H1 (cell line): ENCODE measurements around the gene NEFH. TPM values are rescaled to one million over a fixed set of nuclear protein-coding genes. Genes with fewer than 3 reads are reported as not detected.

Source experiments
- CTCF ChIA-PET: fragments of 300-600 bp; sonication (Branson Sonifier 250); formaldehyde crosslinking; loops from one replicate; lab custom pipeline; 2021; ENCODE audit not compliant: partially characterized antibody; lab: Charles Lee
- POLR2A ChIA-PET: fragments of 300-600 bp; sonication (Branson Sonifier 250); formaldehyde crosslinking; loops from one replicate; lab custom pipeline; 2021; ENCODE audit warnings: inconsistent platforms; ENCODE audit not compliant: partially characterized antibody; lab: Charles Lee
- DNase-seq, 2 experiments: peaks; one replicate each; pipeline versions ENCODE4 v3.0.0 to v3.0.0-alpha.2; 2010 to 2022; ENCODE audit warnings: low spot score in 2 of 2, low read depth in 1 of 2, mixed read lengths in 1 of 2
- FAIRE-seq: peaks from 2 replicates; lab custom pipeline; 2011; peaks lifted over from hg19 to GRCh38; lab: Jason Lieb, UNC
- H2AFZ ChIP-seq: 2 replicates; pipeline ENCODE4 v1.8.1; 2012; ENCODE audit warnings: low read length, inconsistent platforms
- H2AK5ac ChIP-seq: 2 replicates; pipeline ENCODE4 v1.6.1; 2013; ENCODE audit warnings: low read depth, low read length
- H2BK120ac ChIP-seq: replicated peaks from 2 replicates; pipeline ENCODE3; 2013; ENCODE audit warnings: low read depth, low read length, inconsistent platforms
- H2BK12ac ChIP-seq: 2 replicates; pipeline ENCODE4 v1.6.1; 2013; ENCODE audit warnings: low read depth, low read length
- H2BK15ac ChIP-seq: 2 replicates; pipeline ENCODE4 v1.6.1; 2013; ENCODE audit warnings: low read length
- H2BK20ac ChIP-seq: 2 replicates; pipeline ENCODE4 v1.6.1; 2013; ENCODE audit warnings: low read length
- H2BK5ac ChIP-seq: 2 replicates; pipeline ENCODE4 v1.6.1; 2013; ENCODE audit warnings: low read depth, low read length
- H3K14ac ChIP-seq: 2 replicates; pipeline ENCODE4 v1.6.1; 2013; ENCODE audit warnings: inconsistent platforms; ENCODE audit not compliant: insufficient read length
- H3K18ac ChIP-seq: 2 replicates; pipeline ENCODE4 v1.6.1; 2013; ENCODE audit warnings: low read length; ENCODE audit errors: extremely low read depth
- H3K23ac ChIP-seq: 2 replicates; pipeline ENCODE4 v1.6.1; 2013; ENCODE audit warnings: inconsistent platforms; ENCODE audit not compliant: insufficient read length
- H3K23me2 ChIP-seq: 2 replicates; pipeline ENCODE4 v1.6.1; 2013; ENCODE audit warnings: low read depth, low read length
- H3K27ac ChIP-seq: 2 replicates; pipeline ENCODE4 v1.6.1; 2011; ENCODE audit warnings: low read depth, low read length, inconsistent platforms
- H3K27me3 ChIP-seq, 4 experiments: replicated peaks in 1 of 4; 1 replicate in 1 of 4; 2 replicates in 3 of 4; pipeline versions ENCODE4 v1.6.1 to v1.8.1; 2011 to 2013; ENCODE audit warnings: low read length in 3 of 4, mild to moderate bottlenecking in 3 of 4, inconsistent platforms in 2 of 4, mixed read lengths in 2 of 4, moderate library complexity in 1 of 4; ENCODE audit not compliant: control insufficient read depth in 3 of 4, insufficient read depth in 3 of 4; ENCODE audit errors: extremely low read depth in 1 of 4
- H3K36me3 ChIP-seq, 4 experiments: 2 replicates each; pipeline versions ENCODE4 v1.6.1 to v1.8.1; 2011 to 2013; ENCODE audit warnings: mild to moderate bottlenecking in 4 of 4, low read length in 3 of 4, moderate library complexity in 2 of 4, control low read depth in 1 of 4, inconsistent platforms in 1 of 4; ENCODE audit not compliant: insufficient read depth in 4 of 4, control insufficient read depth in 2 of 4
- H3K4ac ChIP-seq: replicated peaks from 2 replicates; pipeline ENCODE3; 2013; ENCODE audit warnings: low read length, low read depth, mixed read lengths, inconsistent platforms; ENCODE audit not compliant: insufficient read length
- H3K4me1 ChIP-seq, 4 experiments: replicated peaks in 1 of 4; 1 replicate in 1 of 4; 2 replicates in 3 of 4; pipeline versions ENCODE4 v1.6.1 to v1.8.1; 2011 to 2013; ENCODE audit warnings: low read length in 3 of 4, inconsistent platforms in 2 of 4, mixed read lengths in 1 of 4; ENCODE audit not compliant: insufficient read depth in 4 of 4, control insufficient read depth in 3 of 4
- H3K4me2 ChIP-seq, 2 experiments: 2 replicates each; pipeline versions ENCODE4 v1.6.1 to v1.8.1; 2011 to 2013; ENCODE audit warnings: low read depth in 2 of 2, low read length in 2 of 2, control low read depth in 1 of 2, inconsistent platforms in 1 of 2, mild to moderate bottlenecking in 1 of 2; ENCODE audit not compliant: insufficient read depth in 1 of 2
- H3K4me3 ChIP-seq, 4 experiments: fragments of 200-600, 300-600 bp in 1 of 4; sonication (generic), shearing (Covaris generic), sonication (Bioruptor Twin) in 1 of 4; 2 replicates each; pipeline versions ENCODE4 v1.5.1 to v1.8.1; 2011 to 2016; ENCODE audit warnings: low read length in 4 of 4, low read depth in 3 of 4, control low read depth in 2 of 4, inconsistent platforms in 2 of 4, mild to moderate bottlenecking in 2 of 4, mixed read lengths in 1 of 4, moderate library complexity in 1 of 4; ENCODE audit not compliant: insufficient read depth in 2 of 4; ENCODE audit errors: extremely low read depth in 1 of 4
- H3K56ac ChIP-seq: replicated peaks from 2 replicates; pipeline ENCODE3; 2013; ENCODE audit warnings: low read depth, mild to moderate bottlenecking, mixed read lengths, low read length, inconsistent platforms; ENCODE audit not compliant: insufficient read length
- H3K79me1 ChIP-seq: 2 replicates; pipeline ENCODE4 v1.6.1; 2013; ENCODE audit warnings: low read depth, low read length, control low read depth
- H3K79me2 ChIP-seq, 2 experiments: 2 replicates each; pipeline versions ENCODE4 v1.6.1 to v1.8.1; 2012 to 2013; ENCODE audit warnings: low read length in 2 of 2, mild to moderate bottlenecking in 2 of 2, inconsistent platforms in 1 of 2; ENCODE audit not compliant: insufficient read depth in 2 of 2, control insufficient read depth in 1 of 2
- H3K9ac ChIP-seq, 4 experiments: replicated peaks in 1 of 4; 1 replicate in 1 of 4; 2 replicates in 3 of 4; pipeline versions ENCODE4 v1.6.1 to v1.8.1; 2011 to 2013; ENCODE audit warnings: low read depth in 3 of 4, low read length in 3 of 4, control low read depth in 2 of 4, mild to moderate bottlenecking in 2 of 4, moderate library complexity in 2 of 4, inconsistent platforms in 1 of 4; ENCODE audit errors: extremely low read depth in 1 of 4
- H3K9me3 ChIP-seq, 2 experiments: 2 replicates each; pipeline versions ENCODE4 v1.6.1 to v1.8.1; 2012 to 2013; ENCODE audit warnings: mild to moderate bottlenecking in 2 of 2, moderate library complexity in 2 of 2, control low read depth in 1 of 2, inconsistent platforms in 1 of 2, low read depth in 1 of 2, low read length in 1 of 2, mixed read lengths in 1 of 2; ENCODE audit not compliant: insufficient read depth in 2 of 2
- H4K20me1 ChIP-seq, 2 experiments: replicated peaks in 1 of 2; 2 replicates each; pipeline versions ENCODE3 to v1.8.1; 2011 to 2013; ENCODE audit warnings: inconsistent platforms in 2 of 2, low read length in 2 of 2, mild to moderate bottlenecking in 1 of 2; ENCODE audit not compliant: insufficient read depth in 2 of 2, control insufficient read depth in 1 of 2
- H4K5ac ChIP-seq: 2 replicates; pipeline ENCODE4 v1.6.1; 2013; ENCODE audit warnings: low read length, low read depth, mixed read lengths, inconsistent platforms; ENCODE audit not compliant: insufficient read length
- H4K8ac ChIP-seq: 2 replicates; pipeline ENCODE4 v1.8.0; 2013; ENCODE audit warnings: mild to moderate bottlenecking, moderate library complexity, low read length, inconsistent platforms; ENCODE audit not compliant: insufficient read depth; ENCODE audit errors: extremely low read depth
- H4K91ac ChIP-seq: replicated peaks from 2 replicates; pipeline ENCODE3; 2013; ENCODE audit warnings: low read length, mixed read lengths, inconsistent platforms; ENCODE audit not compliant: insufficient read length
- BACH1 ChIP-seq: IDR thresholded peaks from 2 replicates; pipeline ENCODE4 v1.6.1; 2012; ENCODE audit warnings: low read length, improper control_type of control experiment
- FOSL1 ChIP-seq: IDR thresholded peaks from 2 replicates; pipeline ENCODE4 v1.6.1; 2011; ENCODE audit warnings: mild to moderate bottlenecking, low read depth, low read length, moderate library complexity; ENCODE audit not compliant: insufficient read depth
- GTF2F1 ChIP-seq: IDR thresholded peaks from 2 replicates; pipeline ENCODE4 v1.6.1; 2012; ENCODE audit warnings: low read depth, low read length, improper control_type of control experiment, borderline replicate concordance
- JUND ChIP-seq: IDR thresholded peaks from 2 replicates; pipeline ENCODE4 v1.6.1; 2011; ENCODE audit warnings: mild to moderate bottlenecking, improper control_type of control experiment, low read length
- POLR2A ChIP-seq, 2 experiments: IDR thresholded peaks; 1 replicate in 1 of 2; 2 replicates in 1 of 2; pipeline ENCODE4 v1.6.1; 2011; ENCODE audit warnings: low read depth in 2 of 2, low read length in 2 of 2, mild to moderate bottlenecking in 2 of 2; ENCODE audit errors: control extremely low read depth in 1 of 2
- RXRA ChIP-seq: IDR thresholded peaks from 2 replicates; pipeline ENCODE4 v1.6.1; 2011; ENCODE audit warnings: low read depth, mild to moderate bottlenecking, low read length, moderate library complexity; ENCODE audit not compliant: insufficient read depth
- SAP30 ChIP-seq: fragments of 300-600 bp; sonication (generic); IDR thresholded peaks from 2 replicates; pipeline ENCODE4 v1.7.1; 2012; ENCODE audit warnings: low read length, moderate library complexity, mild to moderate bottlenecking, inconsistent platforms; ENCODE audit not compliant: insufficient read depth, insufficient replicate concordance
- YY1 ChIP-seq: IDR thresholded peaks from 2 replicates; pipeline ENCODE4 v1.6.1; 2011; ENCODE audit warnings: low read depth, mild to moderate bottlenecking, low read length
- WGBS, 2 experiments: shearing (Covaris generic) in 1 of 2; methylation state at CpG; one replicate each; pipeline versions ENCODE4 v1.1.6 to v1.1.7; 2013 to 2015; ENCODE audit warnings: low lambda C conversion rate in 2 of 2, mixed read lengths in 2 of 2, inconsistent platforms in 1 of 2, low coverage in 1 of 2, missing lambda C conversion rate in 1 of 2; ENCODE audit not compliant: insufficient replicate concordance in 2 of 2, insufficient coverage in 1 of 2, insufficient read length in 1 of 2; ENCODE audit errors: extremely low coverage in 1 of 2, missing lambda C conversion rate in 1 of 2; 5-methylcytosine and 5-hydroxymethylcytosine counted together
- polyA plus RNA-seq, 7 experiments: library from polyadenylated mRNA; depleted of rRNA in 3 of 7; stranded (reverse) in 5 of 7; unstranded in 2 of 7; fragments of >200 nt in 5 of 7; fragments of 200-250 nt in 2 of 7; gene quantifications; 1 replicate in 5 of 7; 2 replicates in 1 of 7; 4 replicates in 1 of 7; pipeline versions ENCODE4 v1.2.1 to v1.2.3, GENCODE V29; 2011 to 2013; ENCODE audit warnings: missing spikeins in 2 of 7, mixed read lengths in 2 of 7
- total RNA-seq: library from RNA; stranded (reverse); fragmentation: NEBNext Ultra II Directional; extraction: Animal tissue kit (Norgen Biotek cat#: 25700); gene quantifications from 2 replicates; pipeline ENCODE4 v1.2.1, GENCODE V29; 2021
- TF ChIP-seq, protein P1 (sequence below), 3 experiments: IDR thresholded peaks; 1 replicate in 2 of 3; 2 replicates in 1 of 3; pipeline versions ENCODE4 v1.5.1 to v1.6.1; 2011; ENCODE audit warnings: low read length in 3 of 3, mild to moderate bottlenecking in 3 of 3, inconsistent platforms in 2 of 3, low read depth in 1 of 3, moderate library complexity in 1 of 3; ENCODE audit not compliant: insufficient read depth in 1 of 3; ENCODE audit errors: control extremely low read depth in 1 of 3

NEFH gene
- total and polyA plus RNA-seq, 2 of the 8 experiments (the other 6 are each of a cell fraction or from before 2014, with no cell fraction given) = 0.57 to 2.3 TPM

DNA sequence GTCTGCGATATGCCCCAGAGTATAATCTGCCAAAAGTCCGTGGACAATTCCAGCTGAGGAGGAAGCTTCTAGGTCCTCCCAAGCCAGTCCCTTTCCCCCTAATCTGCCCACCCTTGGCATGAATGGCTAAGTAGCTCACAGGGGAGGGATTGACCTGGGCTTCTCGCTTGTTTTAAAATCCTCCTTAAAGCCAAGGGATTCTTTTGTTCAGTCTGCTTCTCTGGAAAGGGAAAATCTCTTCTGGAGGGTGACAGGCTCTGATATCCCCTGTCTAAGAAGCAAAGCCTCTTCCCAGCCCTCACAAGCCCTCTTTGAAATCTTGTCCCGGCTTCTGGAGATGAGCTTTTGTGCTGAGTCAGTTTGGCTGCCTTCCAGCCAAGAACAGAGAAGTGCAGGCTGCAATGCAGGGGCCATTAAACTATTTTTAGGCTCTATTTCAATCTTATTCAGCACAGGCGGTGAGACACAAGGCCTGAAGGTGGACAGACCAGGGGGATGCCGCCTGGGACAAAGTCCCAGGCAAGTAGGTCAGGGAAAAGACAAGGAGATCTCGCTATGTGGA is 23.9 kb downstream of the NEFH start:
- H2BK5ac ChIP-seq = no peak overlapping the region
- CTCF ChIA-PET = interaction anchor here (1.2 to 3.3 kb wide), 3 partner anchors 21 to 34 kb away, joined by 4 to 12 read pairs (median 4); no protein-coding TSS in a partner anchor
- FAIRE-seq (no peak), DNase-seq (no peak)
- H3K9ac ChIP-seq = no peak overlapping the region
- POLR2A ChIA-PET = interaction anchor here (1.2 to 1.4 kb wide), 2 partner anchors 8 to 33 kb away, joined by 4 to 6 read pairs; no protein-coding TSS in a partner anchor
- no peak overlapping the region for H2AFZ ChIP-seq
- no peaks in the 10 kb centered on the region for H3K23me2 ChIP-seq
- no peaks in the 10 kb centered on the region for H3K79me1 ChIP-seq
- no peak overlapping the region for H3K14ac ChIP-seq
- no peak overlapping the region; the same call in 1 of the 2 replicates for H4K8ac ChIP-seq
- no peaks in the 10 kb centered on the region for H3K9me3 ChIP-seq
- no peak overlapping the region for H3K4ac ChIP-seq
- no peak overlapping the region for H3K27ac ChIP-seq
- 90% methylated on average over 7 of the region's 7 CpGs; no CpG with 5 or more reads in 1 of the 2 experiments for WGBS, 2 experiments
- H3K56ac ChIP-seq = no peak overlapping the region
- H2BK12ac ChIP-seq = no peak overlapping the region
- no peak overlapping the region for H2AK5ac ChIP-seq
- H3K23ac ChIP-seq = no peak overlapping the region
- H2BK20ac ChIP-seq = no peak overlapping the region
- no peak overlapping the region for H3K18ac ChIP-seq
- no peak overlapping the region for H2BK120ac ChIP-seq
- H3K27me3 ChIP-seq = no peaks in the 10 kb centered on the region
- H2BK15ac ChIP-seq = no peak overlapping the region
- H3K36me3 ChIP-seq = peaks cover 0 to 20% (median 17%) of the 10 kb centered on the region in 4 experiments
- H3K4me2 ChIP-seq = no peak overlapping the region
- H4K91ac ChIP-seq = no peak overlapping the region
- no peaks in the 10 kb centered on the region for H3K4me1 ChIP-seq
- H3K79me2 ChIP-seq = no peaks in the 10 kb centered on the region
- no peak overlapping the region for H4K5ac ChIP-seq
- no peaks in the 10 kb centered on the region for H4K20me1 ChIP-seq
- H3K4me3 ChIP-seq = no peak overlapping the region
- no peak for TF ChIP-seq GTF2F1
- TF ChIP-seq BACH1 = no peak
- TF ChIP-seq, protein P1, sequence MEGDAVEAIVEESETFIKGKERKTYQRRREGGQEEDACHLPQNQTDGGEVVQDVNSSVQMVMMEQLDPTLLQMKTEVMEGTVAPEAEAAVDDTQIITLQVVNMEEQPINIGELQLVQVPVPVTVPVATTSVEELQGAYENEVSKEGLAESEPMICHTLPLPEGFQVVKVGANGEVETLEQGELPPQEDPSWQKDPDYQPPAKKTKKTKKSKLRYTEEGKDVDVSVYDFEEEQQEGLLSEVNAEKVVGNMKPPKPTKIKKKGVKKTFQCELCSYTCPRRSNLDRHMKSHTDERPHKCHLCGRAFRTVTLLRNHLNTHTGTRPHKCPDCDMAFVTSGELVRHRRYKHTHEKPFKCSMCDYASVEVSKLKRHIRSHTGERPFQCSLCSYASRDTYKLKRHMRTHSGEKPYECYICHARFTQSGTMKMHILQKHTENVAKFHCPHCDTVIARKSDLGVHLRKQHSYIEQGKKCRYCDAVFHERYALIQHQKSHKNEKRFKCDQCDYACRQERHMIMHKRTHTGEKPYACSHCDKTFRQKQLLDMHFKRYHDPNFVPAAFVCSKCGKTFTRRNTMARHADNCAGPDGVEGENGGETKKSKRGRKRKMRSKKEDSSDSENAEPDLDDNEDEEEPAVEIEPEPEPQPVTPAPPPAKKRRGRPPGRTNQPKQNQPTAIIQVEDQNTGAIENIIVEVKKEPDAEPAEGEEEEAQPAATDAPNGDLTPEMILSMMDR (IDR thresholded peaks at IDR 0.05; ENCODE audit: control extremely low read depth in 1 of 3, insufficient read depth in 1 of 3, low read depth in 1 of 3, low read length in 3 of 3) = no peak
- no peak for TF ChIP-seq FOSL1
- TF ChIP-seq RXRA = no peak
- TF ChIP-seq JUND = no peak
- TF ChIP-seq YY1 = no peak
- TF ChIP-seq POLR2A (IDR thresholded peaks at IDR 0.05; ENCODE audit: control extremely low read depth in 1 of 2, low read depth in 2 of 2, low read length in 2 of 2) = no peak
- no peak for TF ChIP-seq SAP30
